GM12891 (cell line): ENCODE measurements around the gene SLC26A9.

Experiments
- PAX5 ChIP-seq: IDR thresholded peaks from 2 replicates; pipeline ENCODE4 v1.6.1; 2011; ENCODE audit warnings: low read length, moderate library complexity, mild to moderate bottlenecking; ENCODE audit not compliant: insufficient read depth, severe bottlenecking
- POLR2A ChIP-seq: IDR thresholded peaks from 2 replicates; pipeline ENCODE4 v1.6.1; 2011; ENCODE audit warnings: low read depth, low read length, control low read depth
- POLR2AphosphoS5 ChIP-seq: IDR thresholded peaks from 2 replicates; pipeline ENCODE4 v1.6.1; 2011; ENCODE audit warnings: low read depth, low read length, control low read depth
- POU2F2 ChIP-seq: IDR thresholded peaks from 2 replicates; pipeline ENCODE4 v1.6.1; 2011; ENCODE audit warnings: low read depth, mild to moderate bottlenecking, control low read depth, low read length, moderate library complexity
- SPI1 ChIP-seq: IDR thresholded peaks from 2 replicates; pipeline ENCODE4 v1.6.1; 2011; ENCODE audit warnings: low read depth, low read length, control low read depth
- TAF1 ChIP-seq: IDR thresholded peaks from 2 replicates; pipeline ENCODE4 v1.6.1; 2011; ENCODE audit warnings: low read depth, low read length, control low read depth

GRCh38 chr1:205944525-205944924, 1.3 kb upstream of the SLC26A9 start:
- TF ChIP-seq POLR2AphosphoS5 (no peak), PAX5 (no peak), TAF1 (no peak), SPI1 (no peak), POLR2A (no peak), POU2F2 (no peak)
